SH-SY5Y (cell line): ENCODE measurements around the gene GALK2.

Experiments used
- GATA2 ChIP-seq: IDR thresholded peaks from 2 replicates; pipeline ENCODE4 v1.6.1; 2011; ENCODE audit warnings: mild to moderate bottlenecking, low read depth, low read length
- GATA3 ChIP-seq: IDR thresholded peaks from 2 replicates; pipeline ENCODE4 v1.6.1; 2011; ENCODE audit warnings: low read depth, mild to moderate bottlenecking, low read length, moderate library complexity

DNA sequence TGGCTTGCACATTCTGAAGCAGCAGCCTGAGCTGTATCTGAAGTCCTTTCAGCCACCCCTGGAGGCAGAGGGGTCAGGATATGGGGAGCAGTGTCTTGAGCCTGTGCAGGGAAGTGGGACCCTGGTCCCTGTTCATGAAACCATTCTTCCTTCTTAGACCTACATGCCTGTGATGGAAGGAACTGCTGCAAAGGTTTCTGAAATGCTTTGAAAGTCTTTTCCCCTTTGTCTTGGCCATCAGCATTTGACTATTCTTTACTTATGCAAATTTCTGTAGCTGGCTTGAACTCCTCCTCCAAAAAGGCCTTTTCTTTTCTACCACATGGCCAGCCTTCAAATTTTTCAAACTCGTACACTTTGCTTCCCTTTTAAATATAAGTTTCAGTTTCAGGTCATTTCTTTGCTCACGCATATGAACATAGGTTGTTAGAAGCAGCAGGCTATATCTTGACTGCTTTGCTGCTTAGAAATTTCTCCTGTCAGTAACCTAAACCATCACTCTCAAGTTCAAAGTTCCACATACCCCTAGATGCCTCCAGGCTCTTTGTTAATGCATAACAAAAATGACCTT lies 62.3 kb downstream of the GALK2 start:
- TF ChIP-seq GATA3 (no peak), GATA2 (no peak)
